ENCODE results near the gene AGRN.
"Not testable (repeated sequence)": the region's sequence is repeated elsewhere in the genome, so short reads cannot be mapped to it uniquely, and the experiment has no call there.

The AGRN gene

GRCh38 chr1:1020000-1020404 lies at the start of gene AGRN:
TSS of gene AGRN (plus strand) at chr1:1020120. CDS start at chr1:1020173, 53 bp downstream.
- DNase-seq (ENCODE audit: low read depth): no peak

- no peak for DNase-seq (ENCODE audit: low read depth)
Observed at GRCh38 chr1:970242-970972, 49.5 kb upstream of the AGRN start.

GRCh38 chr1:970973-971730 lies 48.8 kb upstream of the AGRN start:
- DNase-seq (ENCODE audit: low read depth): no peak

GRCh38 chr1:971751-972506 lies 48.0 kb upstream of the AGRN start:
- no peak for DNase-seq (ENCODE audit: low read depth)

GRCh38 chr1:972726-973458 lies 47.0 kb upstream of the AGRN start:
- no peak for DNase-seq (ENCODE audit: low read depth)

GRCh38 chr1:973459-974292 lies 46.2 kb upstream of the AGRN start:
- no peak for DNase-seq (ENCODE audit: low read depth)

GRCh38 chr1:974293-974640 lies 45.7 kb upstream of the AGRN start:
- DNase-seq (ENCODE audit: low read depth): no peak

- no peak for DNase-seq (ENCODE audit: low read depth)
Observed at GRCh38 chr1:974687-975328, 45.1 kb upstream of the AGRN start.

- DNase-seq (ENCODE audit: low read depth): no peak
Observed at GRCh38 chr1:975365-975764, 44.6 kb upstream of the AGRN start.

GRCh38 chr1:975896-976683 lies 43.8 kb upstream of the AGRN start:
- no peak for DNase-seq (ENCODE audit: low read depth)

- not testable (repeated sequence) for DNase-seq (ENCODE audit: low read depth)
Observed at GRCh38 chr1:976791-977190, 43.1 kb upstream of the AGRN start.

GRCh38 chr1:978069-978834 lies 41.7 kb upstream of the AGRN start:
- DNase-seq (ENCODE audit: low read depth): no peak

- DNase-seq (ENCODE audit: low read depth): no peak
Observed at GRCh38 chr1:978835-979743, 40.8 kb upstream of the AGRN start.

GRCh38 chr1:979744-980072 lies 40.2 kb upstream of the AGRN start:
- no peak for DNase-seq (ENCODE audit: low read depth)

- DNase-seq (ENCODE audit: low read depth): no peak
Observed at GRCh38 chr1:980137-980571, 39.8 kb upstream of the AGRN start.

GRCh38 chr1:980602-981395 lies 39.1 kb upstream of the AGRN start:
- DNase-seq (ENCODE audit: low read depth): no peak

- no peak for DNase-seq (ENCODE audit: low read depth)
Observed at GRCh38 chr1:981491-981954, 38.4 kb upstream of the AGRN start.
